Type B pancreatic cell (in vitro differentiated cells): Measurements from ENCODE around the gene DDX3X. TPM values are rescaled to one million over a fixed set of nuclear protein-coding genes. Genes with fewer than 3 reads are reported as not detected.
A peak's percentile ranks its signal among the peaks of the same experiment; 100 is the strongest.
"Not testable (repeated sequence)": the region's sequence is repeated elsewhere in the genome, so short reads cannot be mapped to it uniquely, and the experiment has no call there.

ENCODE experiments used
- DNase-seq: peaks from one replicate; pipeline ENCODE4 v3.0.0; 2021; ENCODE audit warnings: mixed read lengths; ENCODE audit not compliant: unreplicated experiment; ENCODE audit errors: extremely low spot score
- H3K27ac Mint-ChIP-seq: 2 replicates; pipeline ENCODE4 v1.8.0; 2021; ENCODE audit warnings: mild to moderate bottlenecking, mixed read lengths
- H3K27me3 Mint-ChIP-seq: 2 replicates; pipeline ENCODE4 v1.8.0; 2021; ENCODE audit warnings: mixed read lengths
- H3K36me3 Mint-ChIP-seq: 2 replicates; pipeline ENCODE4 v1.8.0; 2021; ENCODE audit warnings: mixed read lengths
- H3K4me1 Mint-ChIP-seq: one replicate; pipeline ENCODE4 v1.8.0; 2021; ENCODE audit warnings: mixed read lengths; ENCODE audit not compliant: unreplicated experiment
- H3K4me3 Mint-ChIP-seq: 2 replicates; pipeline ENCODE4 v1.8.0; 2021; ENCODE audit warnings: mild to moderate bottlenecking, mixed read lengths
- H3K9me3 Mint-ChIP-seq: 2 replicates; pipeline ENCODE4 v1.8.0; 2021; ENCODE audit warnings: mixed read lengths
- long read RNA-seq: library from polyadenylated mRNA; unstranded; transcript quantifications from one replicate; pipeline ENCODE4 v2.0.0, GENCODE V29; 2020
- total RNA-seq: library from RNA; stranded (reverse); gene quantifications from 2 replicates; pipeline ENCODE4 v1.2.1, GENCODE V29; 2021; ENCODE audit warnings: low replicate concordance
- TF ChIP-seq, protein P1 (sequence below): fragments of 200-600 bp; sonication (generic); conservative IDR thresholded peaks from 2 replicates; pipeline ENCODE4 v1.5.0; 2021; ENCODE audit warnings: antibody characterized with exemption, mild to moderate bottlenecking

Gene DDX3X
- total RNA-seq: 255 and 276 TPM in 2 replicates
- long read RNA-seq, full-length matches to known transcripts: 81 of 182 reads
- long read RNA-seq, partial matches to known transcripts: 92 of 182 reads
- long read RNA-seq, other reads (novel, unspliced or antisense): 9 of 182 reads

DNA sequence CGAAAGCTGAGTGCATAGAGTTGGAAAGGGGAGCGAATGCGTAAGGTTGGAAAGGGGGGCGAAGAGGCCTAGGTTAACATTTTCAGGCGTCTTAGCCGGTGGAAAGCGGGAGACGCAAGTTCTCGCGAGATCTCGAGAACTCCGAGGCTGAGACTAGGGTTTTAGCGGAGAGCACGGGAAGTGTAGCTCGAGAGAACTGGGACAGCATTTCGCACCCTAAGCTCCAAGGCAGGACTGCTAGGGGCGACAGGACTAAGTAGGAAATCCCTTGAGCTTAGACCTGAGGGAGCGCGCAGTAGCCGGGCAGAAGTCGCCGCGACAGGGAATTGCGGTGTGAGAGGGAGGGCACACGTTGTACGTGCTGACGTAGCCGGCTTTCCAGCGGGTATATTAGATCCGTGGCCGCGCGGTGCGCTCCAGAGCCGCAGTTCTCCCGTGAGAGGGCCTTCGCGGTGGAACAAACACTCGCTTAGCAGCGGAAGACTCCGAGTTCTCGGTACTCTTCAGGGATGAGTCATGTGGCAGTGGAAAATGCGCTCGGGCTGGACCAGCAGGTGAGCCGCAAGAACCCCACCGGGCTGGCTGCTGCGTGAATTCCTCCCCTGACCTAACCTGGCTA is at the start of gene DDX3X:
Gene DDX3X (plus strand): TSS at position 419 of the 619 bp plus-strand sequence. CDS start 91 bp downstream, at position 510.
- H3K27ac Mint-ChIP-seq: peak within 1 kb of the TSS; percentile 100
- no peaks in the 10 kb centered on the region for H3K4me1 Mint-ChIP-seq
- H3K36me3 Mint-ChIP-seq: peaks cover 9% of the 10 kb centered on the region
- H3K4me3 Mint-ChIP-seq: peak within 1 kb of the TSS; percentile 93
- H3K27me3 Mint-ChIP-seq: no peaks in the 10 kb centered on the region
- peak; percentile 85 for DNase-seq
- TF ChIP-seq, protein P1, sequence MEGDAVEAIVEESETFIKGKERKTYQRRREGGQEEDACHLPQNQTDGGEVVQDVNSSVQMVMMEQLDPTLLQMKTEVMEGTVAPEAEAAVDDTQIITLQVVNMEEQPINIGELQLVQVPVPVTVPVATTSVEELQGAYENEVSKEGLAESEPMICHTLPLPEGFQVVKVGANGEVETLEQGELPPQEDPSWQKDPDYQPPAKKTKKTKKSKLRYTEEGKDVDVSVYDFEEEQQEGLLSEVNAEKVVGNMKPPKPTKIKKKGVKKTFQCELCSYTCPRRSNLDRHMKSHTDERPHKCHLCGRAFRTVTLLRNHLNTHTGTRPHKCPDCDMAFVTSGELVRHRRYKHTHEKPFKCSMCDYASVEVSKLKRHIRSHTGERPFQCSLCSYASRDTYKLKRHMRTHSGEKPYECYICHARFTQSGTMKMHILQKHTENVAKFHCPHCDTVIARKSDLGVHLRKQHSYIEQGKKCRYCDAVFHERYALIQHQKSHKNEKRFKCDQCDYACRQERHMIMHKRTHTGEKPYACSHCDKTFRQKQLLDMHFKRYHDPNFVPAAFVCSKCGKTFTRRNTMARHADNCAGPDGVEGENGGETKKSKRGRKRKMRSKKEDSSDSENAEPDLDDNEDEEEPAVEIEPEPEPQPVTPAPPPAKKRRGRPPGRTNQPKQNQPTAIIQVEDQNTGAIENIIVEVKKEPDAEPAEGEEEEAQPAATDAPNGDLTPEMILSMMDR: peak; percentile 25
- no peaks in the 10 kb centered on the region for H3K9me3 Mint-ChIP-seq

DNA sequence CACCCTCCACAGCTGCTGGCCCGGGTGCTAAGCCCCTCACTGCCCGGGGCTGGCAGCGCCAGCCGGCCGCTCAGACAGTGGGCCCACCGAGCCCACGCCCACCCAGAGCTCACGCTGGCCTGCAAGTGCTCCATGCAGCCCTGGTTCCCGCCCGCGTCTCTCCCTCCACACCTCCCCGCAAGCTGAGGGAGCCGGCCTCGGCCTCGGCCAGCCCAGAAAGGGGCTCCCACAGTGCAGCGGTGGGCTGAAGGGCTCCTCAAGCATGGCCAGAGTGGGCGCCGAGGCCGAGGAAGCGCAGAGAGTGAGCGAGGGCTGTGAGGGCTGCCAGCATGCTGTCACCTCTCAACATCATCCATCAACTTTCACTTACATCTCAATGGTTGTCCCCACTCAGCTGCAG is 48.0 kb upstream of the DDX3X start:
- not testable (repeated sequence) for H3K27ac Mint-ChIP-seq, DNase-seq, H3K9me3 Mint-ChIP-seq, H3K4me1 Mint-ChIP-seq, H3K27me3 Mint-ChIP-seq, H3K36me3 Mint-ChIP-seq, H3K4me3 Mint-ChIP-seq

DNA sequence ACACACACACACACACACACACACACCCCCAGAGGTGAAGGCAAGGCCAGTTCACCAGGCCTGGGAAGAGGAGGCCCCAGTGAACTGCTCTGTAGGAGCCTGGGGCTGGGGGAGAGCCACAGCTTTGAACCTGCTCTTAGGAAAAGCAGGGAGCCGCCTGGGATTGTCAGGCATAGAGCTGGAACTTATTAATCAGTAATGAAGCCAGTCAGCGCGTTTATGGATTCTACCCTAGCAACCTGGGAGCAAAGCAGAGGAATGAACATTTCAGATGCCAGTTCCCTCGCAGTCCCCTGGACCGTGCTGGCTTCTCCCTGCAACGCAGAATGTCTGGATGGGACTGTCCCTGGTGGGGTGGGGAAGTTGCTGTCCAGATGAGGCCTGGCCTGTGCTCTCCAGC is 45.3 kb upstream of the DDX3X start:
- TF ChIP-seq, protein P1: no peak
- Mint-ChIP-seq H3K4me1 (peaks cover 9% of the 10 kb centered on the region), H3K27ac (no peak overlapping the region), H3K36me3 (no peaks in the 10 kb centered on the region), H3K4me3 (no peak overlapping the region), H3K27me3 (no peaks in the 10 kb centered on the region), H3K9me3 (peaks cover 7% of the 10 kb centered on the region)
- DNase-seq: no peak

DNA sequence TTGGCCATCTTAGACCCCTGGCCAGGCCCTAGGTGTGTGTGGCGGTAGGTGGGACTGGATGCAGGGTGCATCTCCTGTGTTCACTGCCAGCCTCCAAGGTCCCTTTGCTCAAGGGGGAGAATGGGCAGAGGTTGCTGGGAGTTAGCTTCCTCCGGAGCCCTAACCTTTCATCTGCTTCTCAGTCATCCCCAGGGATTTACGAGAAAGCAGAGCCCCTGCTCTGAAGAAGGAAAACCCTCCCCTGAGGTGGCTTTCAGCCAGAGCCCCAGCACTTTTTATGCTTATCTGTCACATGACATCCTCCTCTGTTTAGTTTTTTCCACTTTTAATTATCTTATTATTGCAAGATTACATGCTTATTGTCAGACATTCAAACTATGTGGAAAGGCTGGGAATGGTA is 44.9 kb upstream of the DDX3X start:
- Mint-ChIP-seq H3K36me3 (no peaks in the 10 kb centered on the region), H3K9me3 (peaks cover 7% of the 10 kb centered on the region), H3K27me3 (no peaks in the 10 kb centered on the region), H3K4me1 (peaks cover 9% of the 10 kb centered on the region), H3K27ac (no peak overlapping the region), H3K4me3 (no peak overlapping the region)
- DNase-seq: no peak
- TF ChIP-seq, protein P1: no peak

DNA sequence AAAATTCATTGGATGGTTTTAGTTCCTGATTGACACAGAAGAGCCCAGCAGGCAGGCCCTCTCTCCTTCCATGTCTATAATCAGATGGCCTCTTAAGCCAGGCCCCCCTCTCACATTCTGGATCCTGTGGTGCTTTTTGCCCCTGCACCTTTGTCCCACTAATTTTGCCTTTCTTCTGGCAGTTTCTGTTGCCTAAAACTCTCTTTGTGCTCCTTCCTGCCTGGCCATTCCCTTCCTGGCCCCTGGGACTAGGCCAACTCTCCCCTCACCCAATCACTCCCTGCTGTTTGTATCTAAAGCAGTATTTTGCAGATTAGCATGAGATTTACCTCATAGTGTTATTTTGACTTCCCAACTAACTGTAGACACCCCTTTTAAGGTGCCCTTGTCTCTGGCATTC is 42.7 kb upstream of the DDX3X start:
- Mint-ChIP-seq H3K4me3 (no peak overlapping the region), H3K9me3 (peaks cover 14% of the 10 kb centered on the region)

DNA sequence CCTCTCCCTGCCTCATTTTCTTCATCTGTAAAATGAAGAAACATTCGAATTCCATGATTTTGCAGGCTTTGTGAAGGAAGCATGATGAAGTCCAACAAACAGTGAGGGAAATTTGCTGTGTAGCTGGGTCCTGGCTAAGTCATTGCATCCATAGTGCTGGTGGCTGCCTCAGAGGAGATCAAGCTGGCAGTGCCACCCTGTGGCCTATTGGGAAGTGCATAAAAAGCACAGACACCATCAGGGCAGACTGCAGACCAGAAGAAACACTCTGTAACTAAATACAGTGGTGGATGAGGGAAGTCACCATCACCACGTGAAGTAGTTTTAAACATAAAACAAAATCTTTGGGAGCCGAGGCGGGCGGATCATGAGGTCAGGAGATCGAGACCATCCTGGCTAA is 40.7 kb upstream of the DDX3X start:
- TF ChIP-seq, protein P1: peak; percentile 30
- Mint-ChIP-seq H3K36me3 (no peaks in the 10 kb centered on the region), H3K4me1 (peaks cover 6% of the 10 kb centered on the region), H3K27ac (no peak overlapping the region), H3K27me3 (no peaks in the 10 kb centered on the region), H3K4me3 (no peak overlapping the region), H3K9me3 (peaks cover 11% of the 10 kb centered on the region)
- DNase-seq: no peak

More for the DNA sequence above, 42.7 kb upstream of the DDX3X start:
- Mint-ChIP-seq H3K27ac (no peak overlapping the region), H3K4me1 (peaks cover 9% of the 10 kb centered on the region), H3K36me3 (no peaks in the 10 kb centered on the region), H3K27me3 (no peaks in the 10 kb centered on the region)
- TF ChIP-seq, protein P1: no peak
- no peak for DNase-seq
